ENCODE data around the gene BRD9.

The BRD9 gene

GRCh38 chr5:927172-928015 is 34.8 kb upstream of the BRD9 start:
- no peak for TF ChIP-seq CTCF (IDR thresholded peaks at IDR 0.05; ENCODE audit: borderline replicate concordance, insufficient read depth, low read depth, low read length)
- no peak overlapping the region for H3K4me3 ChIP-seq (ENCODE audit: low read depth, low read length)

GRCh38 chr5:926417-927171 is 34.0 kb upstream of the BRD9 start:
- no peak overlapping the region for H3K4me3 ChIP-seq (ENCODE audit: low read depth, low read length)
- peak; percentile 56 for TF ChIP-seq CTCF (IDR thresholded peaks at IDR 0.05; ENCODE audit: borderline replicate concordance, insufficient read depth, low read depth, low read length)

GRCh38 chr5:923281-923873 is 30.8 kb upstream of the BRD9 start:
- TF ChIP-seq CTCF (IDR thresholded peaks at IDR 0.05; ENCODE audit: borderline replicate concordance, insufficient read depth, low read depth, low read length) = peak; percentile 90
- H3K4me3 ChIP-seq (ENCODE audit: low read depth, low read length) = no peak overlapping the region

- TF ChIP-seq CTCF (IDR thresholded peaks at IDR 0.05; ENCODE audit: borderline replicate concordance, insufficient read depth, low read depth, low read length) = no peak
- H3K4me3 ChIP-seq (ENCODE audit: low read depth, low read length) = no peak overlapping the region
These were observed 30.1 kb upstream of the BRD9 start for GRCh38 chr5:922436-923280.

GRCh38 chr5:921456-922435 is 29.1 kb upstream of the BRD9 start:
- H3K4me3 ChIP-seq (ENCODE audit: low read depth, low read length) = no peak overlapping the region
- no peak for TF ChIP-seq CTCF (IDR thresholded peaks at IDR 0.05; ENCODE audit: borderline replicate concordance, insufficient read depth, low read depth, low read length)

- TF ChIP-seq CTCF (IDR thresholded peaks at IDR 0.05; ENCODE audit: borderline replicate concordance, insufficient read depth, low read depth, low read length) = no peak
- no peak overlapping the region for H3K4me3 ChIP-seq (ENCODE audit: low read depth, low read length)
These were observed 27.7 kb upstream of the BRD9 start for GRCh38 chr5:920321-920720.

All from GM12875 (cell line).